Measurements from ENCODE around the gene ANO1.

- TF ChIP-seq ZFP30 (CRISPR knock-in tag; IDR thresholded peaks at IDR 0.05): no peak
- no peak for TF ChIP-seq GLIS3 (CRISPR knock-in tag; IDR thresholded peaks at IDR 0.05)
- TF ChIP-seq POU6F1 (CRISPR knock-in tag; IDR thresholded peaks at IDR 0.05; ENCODE audit: borderline replicate concordance, low read depth): no peak
- no peak for TF ChIP-seq ISL1 (CRISPR knock-in tag; IDR thresholded peaks at IDR 0.05)
- no peak for TF ChIP-seq ZNF8 (CRISPR knock-in tag; IDR thresholded peaks at IDR 0.05)
- no peak for TF ChIP-seq CREB5 (CRISPR knock-in tag; IDR thresholded peaks at IDR 0.05; ENCODE audit: low read depth)
- TF ChIP-seq BACH2 (CRISPR knock-in tag; IDR thresholded peaks at IDR 0.05; ENCODE audit: borderline replicate concordance): no peak
- TF ChIP-seq ZFP3 (CRISPR knock-in tag; IDR thresholded peaks at IDR 0.05): no peak
- no peak for TF ChIP-seq CSRNP3 (CRISPR knock-in tag; IDR thresholded peaks at IDR 0.05)
- TF ChIP-seq PATZ1 (CRISPR knock-in tag; IDR thresholded peaks at IDR 0.05; ENCODE audit: borderline replicate concordance): no peak
- TF ChIP-seq RARB (CRISPR knock-in tag; IDR thresholded peaks at IDR 0.05): no peak
- no peak for TF ChIP-seq TSHZ2 (CRISPR knock-in tag; IDR thresholded peaks at IDR 0.05)
- no peak for TF ChIP-seq ARNTL (CRISPR knock-in tag; IDR thresholded peaks at IDR 0.05; ENCODE audit: borderline replicate concordance, low read depth)
Observed at GRCh38 chr11:70075836-70076235, 2.3 kb upstream of the ANO1 start.

All from SK-N-SH treated with all-trans-retinoic acid at 6 μM for 48 hours (cell line).